K562 (cell line): ENCODE measurements around the gene MDC1. TPM values are rescaled to one million over a fixed set of nuclear protein-coding genes. Genes with fewer than 3 reads are reported as not detected.

ENCODE experiments used
- AFF1 ChIP-seq, 2 experiments: fragments of 450-650 bp; IDR thresholded peaks; 2 replicates each; pipeline ENCODE4 v1.6.1; 2018; ENCODE audit warnings: mild to moderate bottlenecking in 2 of 2, low read depth in 1 of 2; ENCODE audit not compliant: partially characterized antibody in 2 of 2
- ARID2 ChIP-seq: fragments of 450-650 bp; IDR thresholded peaks from 2 replicates; pipeline ENCODE4 v1.6.1; 2017; ENCODE audit warnings: antibody characterized with exemption, mild to moderate bottlenecking
- CAMTA2 ChIP-seq: fragments of 250-450 bp; sonication (Bioruptor Pico); conservative IDR thresholded peaks from 2 replicates; pipeline ENCODE4 v1.5.1; 2022
- FOXK2 ChIP-seq, 2 experiments: fragments of 450-650 bp; IDR thresholded peaks in 1 of 2; conservative IDR thresholded peaks in 1 of 2; 2 replicates each; pipeline ENCODE4 v1.6.1; 2016; ENCODE audit warnings: low read depth in 2 of 2, mild to moderate bottlenecking in 1 of 2
- KAT7 ChIP-seq: sonication (generic); formaldehyde crosslinking; IDR thresholded peaks from 2 replicates; pipeline ENCODE4 v1.8.0; 2022; ENCODE audit warnings: missing genetic modification reagents, mild to moderate bottlenecking, borderline replicate concordance
- MCM5 ChIP-seq: fragments of 450-650 bp; IDR thresholded peaks from 2 replicates; pipeline ENCODE4 v1.6.1; 2016; ENCODE audit warnings: low read depth
- PREB ChIP-seq: sonication (generic); formaldehyde crosslinking; IDR thresholded peaks from 2 replicates; pipeline ENCODE4 v1.8.1; 2023; ENCODE audit warnings: mild to moderate bottlenecking, missing genetic modification reagents
- RFX7 ChIP-seq: fragments of 250-450 bp; sonication (Bioruptor Pico); IDR thresholded peaks from 2 replicates; pipeline ENCODE4 v1.5.1; 2021; ENCODE audit warnings: mild to moderate bottlenecking
- SMAD3 ChIP-seq: fragments of 450-650 bp; formaldehyde crosslinking; conservative IDR thresholded peaks from 2 replicates; pipeline ENCODE4 v1.4.0; 2020; ENCODE audit warnings: mild to moderate bottlenecking
- SREBF1 ChIP-seq: fragments of 150-350 bp; IDR thresholded peaks from 2 replicates; pipeline ENCODE4 v1.6.1; 2014; ENCODE audit warnings: antibody characterized with exemption, low read depth, low read length, borderline replicate concordance
- SRF ChIP-seq, 2 experiments: fragments of 250-450, 450-650 bp in 1 of 2; sonication (Bioruptor Pico) in 1 of 2; sonication (generic) in 1 of 2; formaldehyde crosslinking; IDR thresholded peaks; 2 replicates each; pipeline versions ENCODE4 v1.5.0 to v1.5.1; 2020 to 2022; ENCODE audit warnings: mild to moderate bottlenecking in 1 of 2, missing genetic modification reagents in 1 of 2
- ZZZ3 ChIP-seq: fragments of 450-650 bp; IDR thresholded peaks from 2 replicates; pipeline ENCODE4 v1.6.1; 2016; ENCODE audit warnings: antibody characterized with exemption, mild to moderate bottlenecking, moderate library complexity
- polyA plus RNA-seq, 8 experiments: library from polyadenylated mRNA; depleted of rRNA in 4 of 8; stranded (reverse) in 5 of 8; unstranded in 3 of 8; fragments of >200 nt; fragmentation: Nextera tagmentation in 2 of 8; fragmentation: Illumina TruSeq in 1 of 8; extraction: Ambion mirVana in 2 of 8; extraction: Trizol in 1 of 8; gene quantifications; 2 replicates each; pipeline versions ENCODE4 v1.2.1 to v1.2.3, GENCODE V29; 2011 to 2014; ENCODE audit warnings: inconsistent platforms in 1 of 8, missing spikeins in 1 of 8
- total RNA-seq, 7 experiments: library from RNA; depleted of rRNA in 6 of 7; stranded (reverse); fragments of >200 nt in 6 of 7; fragmentation: Illumina TruSeq in 2 of 7; extraction: Trizol in 2 of 7; gene quantifications; 2 replicates each; pipeline versions ENCODE4 v1.2.1 to v1.2.3, GENCODE V29; 2011 to 2021; ENCODE audit warnings: low replicate concordance in 1 of 7
- TF ChIP-seq, protein P1 (sequence below): fragments of 450-650 bp; IDR thresholded peaks from 2 replicates; pipeline ENCODE4 v1.6.1; 2016; ENCODE audit warnings: low read depth

Gene MDC1
- total and polyA plus RNA-seq, 9 of the 15 experiments (the other 6 are each of a cell fraction or from before 2014, with no cell fraction given) = 8.2 to 114 (median 20.0) TPM

- TF ChIP-seq PREB (CRISPR knock-in tag) = no peak
- TF ChIP-seq FOXK2 (conservative IDR thresholded peaks at IDR 0.05 in 1 of 2, IDR thresholded peaks at IDR 0.05 in 1 of 2; ENCODE audit: low read depth in 2 of 2) = no peak
- TF ChIP-seq SMAD3 (CRISPR knock-in tag) = no peak
- TF ChIP-seq KAT7 (CRISPR knock-in tag) = no peak; the same call in 1 of the 2 replicates
- peak; percentile 46; the same call in 1 of the 2 replicates for TF ChIP-seq ARID2
- TF ChIP-seq MCM5 = no peak
- TF ChIP-seq AFF1 (IDR thresholded peaks at IDR 0.05; ENCODE audit: low read depth in 1 of 2, partially characterized antibody in 2 of 2) = peak in 1 of 2 experiments; percentile 73
- peak in 1 of 2 experiments; percentile 55; a peak in 1 of 4 replicates for TF ChIP-seq SRF (CRISPR knock-in tag; IDR thresholded peaks at IDR 0.05)
- TF ChIP-seq ZZZ3 = no peak
- no peak for TF ChIP-seq RFX7
- TF ChIP-seq, protein P1, sequence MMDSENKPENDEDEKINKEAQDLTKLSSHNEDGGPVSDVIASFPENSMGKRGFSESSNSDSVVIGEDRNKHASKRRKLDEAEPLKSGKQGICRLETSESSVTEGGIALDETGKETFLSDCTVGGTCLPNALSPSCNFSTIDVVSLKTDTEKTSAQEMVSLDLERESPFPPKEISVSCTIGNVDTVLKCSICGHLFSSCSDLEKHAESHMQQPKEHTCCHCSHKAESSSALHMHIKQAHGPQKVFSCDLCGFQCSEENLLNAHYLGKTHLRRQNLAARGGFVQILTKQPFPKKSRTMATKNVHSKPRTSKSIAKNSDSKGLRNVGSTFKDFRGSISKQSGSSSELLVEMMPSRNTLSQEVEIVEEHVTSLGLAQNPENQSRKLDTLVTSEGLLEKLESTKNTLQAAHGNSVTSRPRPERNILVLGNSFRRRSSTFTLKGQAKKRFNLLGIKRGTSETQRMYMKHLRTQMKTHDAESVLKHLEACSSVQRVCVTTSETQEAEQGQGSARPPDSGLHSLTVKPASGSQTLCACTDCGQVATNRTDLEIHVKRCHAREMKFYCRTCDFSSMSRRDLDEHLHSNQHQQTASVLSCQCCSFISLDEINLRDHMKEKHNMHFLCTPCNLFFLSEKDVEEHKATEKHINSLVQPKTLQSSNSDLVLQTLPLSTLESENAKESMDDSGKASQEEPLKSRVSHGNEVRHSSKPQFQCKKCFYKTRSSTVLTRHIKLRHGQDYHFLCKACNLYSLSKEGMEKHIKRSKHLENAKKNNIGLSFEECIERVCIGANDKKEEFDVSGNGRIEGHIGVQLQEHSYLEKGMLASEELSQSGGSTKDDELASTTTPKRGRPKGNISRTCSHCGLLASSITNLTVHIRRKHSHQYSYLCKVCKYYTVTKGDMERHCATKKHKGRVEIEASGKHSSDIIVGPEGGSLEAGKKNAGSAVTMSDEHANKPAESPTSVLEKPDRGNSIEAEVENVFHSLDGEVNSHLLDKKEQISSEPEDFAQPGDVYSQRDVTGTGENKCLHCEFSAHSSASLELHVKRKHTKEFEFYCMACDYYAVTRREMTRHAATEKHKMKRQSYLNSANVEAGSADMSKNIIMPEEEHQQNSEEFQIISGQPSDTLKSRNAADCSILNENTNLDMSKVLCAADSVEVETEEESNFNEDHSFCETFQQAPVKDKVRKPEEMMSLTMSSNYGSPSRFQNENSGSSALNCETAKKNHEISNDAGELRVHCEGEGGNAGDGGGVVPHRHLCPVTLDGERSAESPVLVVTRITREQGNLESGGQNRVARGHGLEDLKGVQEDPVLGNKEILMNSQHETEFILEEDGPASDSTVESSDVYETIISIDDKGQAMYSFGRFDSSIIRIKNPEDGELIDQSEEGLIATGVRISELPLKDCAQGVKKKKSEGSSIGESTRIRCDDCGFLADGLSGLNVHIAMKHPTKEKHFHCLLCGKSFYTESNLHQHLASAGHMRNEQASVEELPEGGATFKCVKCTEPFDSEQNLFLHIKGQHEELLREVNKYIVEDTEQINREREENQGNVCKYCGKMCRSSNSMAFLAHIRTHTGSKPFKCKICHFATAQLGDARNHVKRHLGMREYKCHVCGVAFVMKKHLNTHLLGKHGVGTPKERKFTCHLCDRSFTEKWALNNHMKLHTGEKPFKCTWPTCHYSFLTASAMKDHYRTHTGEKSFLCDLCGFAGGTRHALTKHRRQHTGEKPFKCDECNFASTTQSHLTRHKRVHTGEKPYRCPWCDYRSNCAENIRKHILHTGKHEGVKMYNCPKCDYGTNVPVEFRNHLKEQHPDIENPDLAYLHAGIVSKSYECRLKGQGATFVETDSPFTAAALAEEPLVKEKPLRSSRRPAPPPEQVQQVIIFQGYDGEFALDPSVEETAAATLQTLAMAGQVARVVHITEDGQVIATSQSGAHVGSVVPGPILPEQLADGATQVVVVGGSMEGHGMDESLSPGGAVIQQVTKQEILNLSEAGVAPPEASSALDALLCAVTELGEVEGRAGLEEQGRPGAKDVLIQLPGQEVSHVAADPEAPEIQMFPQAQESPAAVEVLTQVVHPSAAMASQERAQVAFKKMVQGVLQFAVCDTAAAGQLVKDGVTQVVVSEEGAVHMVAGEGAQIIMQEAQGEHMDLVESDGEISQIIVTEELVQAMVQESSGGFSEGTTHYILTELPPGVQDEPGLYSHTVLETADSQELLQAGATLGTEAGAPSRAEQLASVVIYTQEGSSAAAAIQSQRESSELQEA = peak; percentile 57; the same call in 1 of the 2 replicates
- no peak for TF ChIP-seq SREBF1
- TF ChIP-seq CAMTA2 (CRISPR knock-in tag) = no peak
These were observed 30.8 kb downstream of the MDC1 start, which contains the start of gene PPP1R18 (continued) for GRCh38 chr6:30686009-30686907.
